SK-N-MC (cell line): ENCODE results near the gene FHIT.

Experiments used
- EZH2 ChIP-seq: fragments of 200-600 bp; sonication (generic); IDR thresholded peaks from one replicate; pipeline ENCODE4 v1.6.1; 2017; ENCODE audit warnings: antibody characterized with exemption
- POLR2AphosphoS5 ChIP-seq: IDR thresholded peaks from 2 replicates; pipeline ENCODE4 v1.6.1; 2012; ENCODE audit warnings: mild to moderate bottlenecking, low read depth, low read length, borderline replicate concordance

GRCh38 chr3:59872128-59872527, 1379.1 kb downstream of the FHIT start:
- TF ChIP-seq EZH2 (no peak), POLR2AphosphoS5 (no peak)
